ENCODE measurements around the gene IMPACT. TPM values are rescaled to one million over a fixed set of nuclear protein-coding genes. Genes with fewer than 3 reads are reported as not detected.

Gene IMPACT
- total RNA-seq, 2 donors from 2014 or later, result 9.6 to 20.1 TPM

DNA sequence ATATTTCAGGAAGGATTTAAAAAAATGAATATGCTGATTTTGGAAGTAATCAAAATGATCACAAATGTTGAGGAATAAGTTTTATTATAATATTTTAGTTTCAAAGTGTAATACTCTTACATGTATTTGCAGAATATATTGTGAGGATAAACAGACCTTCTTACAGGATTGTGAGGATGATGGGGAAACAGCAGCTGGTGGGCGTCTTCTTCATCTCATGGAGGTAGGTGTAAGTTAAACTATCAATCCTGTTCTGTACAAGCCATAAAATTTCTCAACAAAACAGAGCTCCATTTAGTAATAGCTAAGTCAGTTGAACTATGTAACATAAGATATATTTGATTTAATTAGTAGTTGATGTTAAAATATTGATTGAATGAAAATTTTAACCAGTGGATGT lies 21.5 kb downstream of the IMPACT start:
- Histone ChIP-seq H3K4me1 (no peaks in the 10 kb centered on the region), H3K36me3 (replicated peaks in 1 of 2; ENCODE audit: insufficient read depth in 1 of 2, low read depth in 2 of 2) (peaks cover 0 to 25% of the 10 kb centered on the region in 2 donors), H3K9me3 (no peaks in the 10 kb centered on the region), H3K27me3 (no peaks in the 10 kb centered on the region), H3K4me3 (no peak overlapping the region), H3K27ac (no peak overlapping the region)
- intact Hi-C loops (cut with DNase I), result no loop called here
- TF ChIP-seq POLR2A (IDR thresholded peaks at IDR 0.05), result no peak
- TF ChIP-seq CTCF (IDR thresholded peaks at IDR 0.05), result no peak
- 83 to 85% methylated on average over 1 of the region's 1 CpG for WGBS, 2 donors
- DNase-seq (no peak), ATAC-seq (no peak)

DNA sequence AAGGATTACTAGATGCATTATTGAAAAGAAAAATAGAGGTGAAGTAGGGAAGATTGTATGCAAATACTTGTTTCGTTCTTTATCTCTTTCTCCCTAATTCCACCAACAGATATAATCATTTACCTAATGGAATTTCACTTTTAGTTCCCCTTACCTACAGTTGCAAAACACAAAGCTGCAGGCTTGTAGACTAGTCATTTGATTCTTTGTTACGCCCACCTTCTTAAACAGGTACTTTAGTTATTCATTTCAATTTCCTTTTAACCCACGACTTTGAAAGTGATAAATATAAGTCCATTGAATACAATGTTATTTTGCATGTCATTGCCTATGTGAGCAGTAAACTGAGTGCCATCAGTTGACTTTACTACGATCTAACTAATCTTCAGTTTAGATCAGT lies 30.1 kb downstream of the IMPACT start:
- Histone ChIP-seq H3K36me3 (replicated peaks in 1 of 2; ENCODE audit: insufficient read depth in 1 of 2, low read depth in 2 of 2) (peaks cover 0 to 1% of the 10 kb centered on the region in 2 donors), H3K4me1 (no peaks in the 10 kb centered on the region), H3K27ac (no peak overlapping the region), H3K9me3 (no peaks in the 10 kb centered on the region), H3K4me3 (no peak overlapping the region), H3K27me3 (no peaks in the 10 kb centered on the region)
- 75 to 84% methylated on average over 4 of the region's 4 CpGs for WGBS, 2 donors
- intact Hi-C loops (cut with DNase I), result no loop called here
- DNase-seq (no peak), ATAC-seq (no peak)
- TF ChIP-seq POLR2A (IDR thresholded peaks at IDR 0.05) (no peak), CTCF (IDR thresholded peaks at IDR 0.05) (no peak)

DNA sequence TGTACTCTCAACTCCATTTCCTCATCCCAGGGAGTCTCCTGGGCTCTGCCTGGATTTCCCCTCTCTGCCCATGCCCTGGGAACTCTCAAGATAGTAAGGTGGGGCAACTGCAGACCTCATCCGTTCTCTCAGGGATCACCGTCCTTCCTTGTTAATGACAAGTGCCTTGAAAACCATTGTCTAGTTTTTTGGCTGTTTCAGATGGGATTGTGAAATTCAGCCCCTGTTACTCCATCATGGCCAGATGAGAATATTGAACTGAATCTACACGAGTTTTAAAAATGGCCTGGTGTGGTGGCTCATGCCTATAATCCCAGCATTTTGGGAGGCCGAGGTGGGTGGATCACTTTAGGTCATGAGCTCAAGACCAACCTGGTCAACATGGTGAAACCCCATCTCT lies 33.3 kb downstream of the IMPACT start:
- Histone ChIP-seq H3K4me3 (no peak overlapping the region), H3K27ac (no peak overlapping the region), H3K36me3 (replicated peaks in 1 of 2; ENCODE audit: insufficient read depth in 1 of 2, low read depth in 2 of 2) (no peaks in the 10 kb centered on the region), H3K4me1 (no peaks in the 10 kb centered on the region), H3K9me3 (no peaks in the 10 kb centered on the region), H3K27me3 (no peaks in the 10 kb centered on the region)
- DNase-seq (no peak), ATAC-seq (no peak)
- TF ChIP-seq POLR2A (IDR thresholded peaks at IDR 0.05), result no peak
- TF ChIP-seq CTCF (IDR thresholded peaks at IDR 0.05), result no peak
- 69 to 89% methylated on average over 3 to 4 of the region's 4 CpGs for WGBS, 2 donors
- intact Hi-C loops (cut with DNase I), result no loop called here

DNA sequence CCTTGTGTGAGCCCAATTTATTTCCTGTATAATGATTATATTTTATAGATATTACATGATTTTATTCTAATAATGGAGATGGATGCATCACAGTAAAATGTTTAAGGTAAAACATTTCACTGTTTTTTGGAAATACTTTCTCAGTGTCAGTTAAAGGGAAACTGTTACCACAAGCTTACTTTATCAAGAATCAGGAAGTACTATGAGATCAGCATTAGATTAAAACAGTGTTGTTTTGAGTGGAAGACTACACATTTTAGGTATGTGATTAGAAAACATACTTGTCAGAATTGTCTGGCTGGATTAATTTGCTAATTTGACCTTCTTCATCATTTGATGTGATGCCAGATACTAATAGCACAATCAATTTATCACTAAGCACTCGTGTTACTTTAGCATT lies 33.9 kb downstream of the IMPACT start, which contains the start of gene HRH4:
Gene HRH4, plus strand, starts transcription at position 250 of the 400 bp plus-strand sequence. Its CDS starts 92 bp downstream, at position 342.
- Histone ChIP-seq H3K27ac (no peak within 1 kb of the TSS), H3K27me3 (no peaks in the 10 kb centered on the region), H3K4me3 (no peak within 1 kb of the TSS), H3K4me1 (no peaks in the 10 kb centered on the region), H3K9me3 (no peaks in the 10 kb centered on the region), H3K36me3 (replicated peaks in 1 of 2; ENCODE audit: insufficient read depth in 1 of 2, low read depth in 2 of 2) (no peaks in the 10 kb centered on the region)
- intact Hi-C loops (cut with DNase I), result no loop called here
- DNase-seq, result no peak
- TF ChIP-seq POLR2A (IDR thresholded peaks at IDR 0.05) (no peak), CTCF (IDR thresholded peaks at IDR 0.05) (no peak)
- no peak for ATAC-seq
- 42 to 43% methylated on average over 1 of the region's 1 CpG for WGBS, 2 donors

GRCh38 chr18:24461996-24462395 lies 35.5 kb downstream of the IMPACT start:
- Histone ChIP-seq H3K27ac (no peak overlapping the region), H3K4me3 (no peak overlapping the region), H3K9me3 (no peaks in the 10 kb centered on the region), H3K36me3 (replicated peaks in 1 of 2; ENCODE audit: insufficient read depth in 1 of 2, low read depth in 2 of 2) (no peaks in the 10 kb centered on the region), H3K4me1 (no peaks in the 10 kb centered on the region), H3K27me3 (no peaks in the 10 kb centered on the region)
- intact Hi-C loops (cut with DNase I), result no loop called here
- TF ChIP-seq CTCF (IDR thresholded peaks at IDR 0.05) (no peak), POLR2A (IDR thresholded peaks at IDR 0.05) (no peak)
- 82 to 87% methylated on average over 8 of the region's 8 CpGs for WGBS, 2 donors
- DNase-seq, result no peak
- ATAC-seq, result no peak

Data from body of pancreas (tissue), 4 donors.